Fibroblast of skin of right biceps (primary cell): ENCODE results near the gene DISC1.
"Not testable (repeated sequence)": the region's sequence is repeated elsewhere in the genome, so short reads cannot be mapped to it uniquely, and the experiment has no call there.

Source experiments
- DNase-seq: peaks from one replicate; pipeline ENCODE4 v3.0.0-alpha.2; 2013

DISC1 gene

GRCh38 chr1:231639819-231640218 lies 13.2 kb downstream of the DISC1 start:
- DNase-seq: no peak

- not testable (repeated sequence) for DNase-seq
These were observed 14.9 kb downstream of the DISC1 start for GRCh38 chr1:231641444-231641843.

- not testable (repeated sequence) for DNase-seq
These were observed 15.5 kb downstream of the DISC1 start for GRCh38 chr1:231642061-231642460.

- DNase-seq: no peak
These were observed 16.0 kb downstream of the DISC1 start for GRCh38 chr1:231642618-231643017.

- DNase-seq: no peak
These were observed 16.7 kb downstream of the DISC1 start for GRCh38 chr1:231643071-231643934.

GRCh38 chr1:231643935-231644237 lies 17.3 kb downstream of the DISC1 start:
- no peak for DNase-seq

- DNase-seq: not testable (repeated sequence)
These were observed 19.0 kb downstream of the DISC1 start for GRCh38 chr1:231645634-231646033.

- DNase-seq: not testable (repeated sequence)
These were observed 19.6 kb downstream of the DISC1 start for GRCh38 chr1:231646165-231646564.

GRCh38 chr1:231651621-231652260 lies 25.2 kb downstream of the DISC1 start:
- not testable (repeated sequence) for DNase-seq

GRCh38 chr1:231653632-231654031 lies 27.0 kb downstream of the DISC1 start:
- DNase-seq: peak; percentile 46

GRCh38 chr1:231656741-231657140 lies 30.2 kb downstream of the DISC1 start:
- no peak for DNase-seq

GRCh38 chr1:231658223-231658622 lies 31.6 kb downstream of the DISC1 start:
- not testable (repeated sequence) for DNase-seq

- DNase-seq: no peak
These were observed 33.6 kb downstream of the DISC1 start for GRCh38 chr1:231660198-231660597.

GRCh38 chr1:231663211-231663792 lies 36.7 kb downstream of the DISC1 start:
- DNase-seq: no peak

- no peak for DNase-seq
These were observed 38.5 kb downstream of the DISC1 start for GRCh38 chr1:231665101-231665500.

- DNase-seq: no peak
These were observed 39.1 kb downstream of the DISC1 start for GRCh38 chr1:231665726-231666125.

GRCh38 chr1:231666220-231666936 lies 39.8 kb downstream of the DISC1 start:
- DNase-seq: no peak

GRCh38 chr1:231666937-231667608 lies 40.5 kb downstream of the DISC1 start:
- no peak for DNase-seq

GRCh38 chr1:231667896-231668506 lies 41.4 kb downstream of the DISC1 start:
- DNase-seq: no peak

GRCh38 chr1:231668826-231669225 lies 42.2 kb downstream of the DISC1 start:
- no peak for DNase-seq

GRCh38 chr1:231669864-231670621 lies 43.5 kb downstream of the DISC1 start:
- not testable (repeated sequence) for DNase-seq

GRCh38 chr1:231670755-231671154 lies 44.2 kb downstream of the DISC1 start:
- DNase-seq: no peak
